ENCODE measurements around the gene CUL4A.

GRCh38 chr13:113160983-113161382 is 48.4 kb upstream of the CUL4A start:
- TF ChIP-seq POLR2A (IDR thresholded peaks at IDR 0.05; ENCODE audit: low read length) (no peak), GATA1 (IDR thresholded peaks at IDR 0.05; ENCODE audit: low read depth, low read length) (no peak)

Measured in erythroblast (primary cell).